Measurements from ENCODE around the gene DOCK4.

- TF ChIP-seq POLR2AphosphoS5 (IDR thresholded peaks at IDR 0.05) = no peak
- no peak for TF ChIP-seq EP300 (IDR thresholded peaks at IDR 0.05)
- TF ChIP-seq POLR2A (IDR thresholded peaks at IDR 0.05) = no peak
- no peak for TF ChIP-seq CTCF (IDR thresholded peaks at IDR 0.05)
Measured at GRCh38 chr7:111820121-111820520, 386.1 kb downstream of the DOCK4 start.
